Activated CD8-positive, alpha-beta memory T cell treated with anti-CD3 and anti-CD28 coated beads, Interleukin-2, amount 50 U/mL, for 24 hours (primary cell): ENCODE data around the gene SLC25A40.

Experiments used
- DNase-seq: peaks from one replicate; pipeline ENCODE4 v3.0.0-alpha.2; 2020; ENCODE audit errors: extremely low read depth

SLC25A40 gene

GRCh38 chr7:87784424-87784823 is 91.7 kb downstream of the SLC25A40 start:
- no peak for DNase-seq
